Esophagus muscularis mucosa (tissue), 4 donors: ENCODE measurements around the gene FGF11. TPM values are rescaled to one million over a fixed set of nuclear protein-coding genes. Genes with fewer than 3 reads are reported as not detected.

ENCODE experiments used
- DNase-seq: peaks from one replicate; pipeline ENCODE4 v3.0.0-alpha.2; 2017; ENCODE audit errors: extremely low spot score
- H3K27ac ChIP-seq, 4 donors: fragments of 200-600 bp; sonication (generic); replicated peaks in 1 of 4; 1 replicate in 3 of 4; 2 replicates in 1 of 4; pipeline ENCODE4 v1.5.1; 2016 to 2019; ENCODE audit warnings: mild to moderate bottlenecking in 1 of 4
- H3K27me3 ChIP-seq, 4 donors: fragments of 200-600 bp; sonication (generic); one replicate each; pipeline versions ENCODE4 v1.5.1 to v1.6.0; 2016 to 2019
- H3K36me3 ChIP-seq, 4 donors: fragments of 200-600 bp; sonication (generic); one replicate each; pipeline ENCODE4 v1.5.1; 2016 to 2019
- H3K4me1 ChIP-seq, 4 donors: fragments of 200-600 bp; sonication (generic); one replicate each; pipeline ENCODE4 v1.5.1; 2016 to 2019
- H3K4me3 ChIP-seq, 4 donors: fragments of 200-600 bp; sonication (generic); 1 replicate in 2 of 4; 2 replicates in 2 of 4; pipeline ENCODE4 v1.5.1; 2016 to 2019; ENCODE audit warnings: mild to moderate bottlenecking in 4 of 4, moderate library complexity in 1 of 4
- H3K9me3 ChIP-seq, 4 donors: fragments of 200-600 bp; sonication (generic); 1 replicate in 3 of 4; 2 replicates in 1 of 4; pipeline ENCODE4 v1.5.1; 2016 to 2019
- CTCF ChIP-seq, 3 experiments: fragments of 200-600 bp in 2 of 3; fragments of 450-650 bp in 1 of 3; sonication (generic) in 2 of 3; IDR thresholded peaks; one replicate each; pipeline ENCODE4 v1.5.1; 2017 to 2019; ENCODE audit warnings: antibody characterized with exemption in 3 of 3, mild to moderate bottlenecking in 2 of 3, moderate library complexity in 1 of 3
- EP300 ChIP-seq: sonication (generic); formaldehyde crosslinking; IDR thresholded peaks from one replicate; pipeline ENCODE4 v1.6.1; 2017; ENCODE audit warnings: antibody characterized with exemption
- POLR2A ChIP-seq: fragments of 450-650 bp; IDR thresholded peaks from one replicate; pipeline ENCODE4 v1.6.1; 2017; ENCODE audit warnings: antibody characterized with exemption, moderate library complexity, mild to moderate bottlenecking, low read depth
- POLR2AphosphoS5 ChIP-seq, 2 donors: sonication (generic); formaldehyde crosslinking; IDR thresholded peaks; one replicate each; pipeline ENCODE4 v1.6.1; 2017; ENCODE audit warnings: antibody characterized with exemption in 2 of 2
- WGBS: methylation state at CpG from one replicate; pipeline ENCODE4 v1.1.5; 2018; 5-methylcytosine and 5-hydroxymethylcytosine counted together
- intact Hi-C: fragments of 100-400 bp; cut with DNase I; formaldehyde crosslinking; loops from one replicate; pipeline ENCODE4 v1.15.1; 2023
- total RNA-seq, 4 donors: library from RNA; depleted of rRNA; stranded (reverse); fragments of >200 nt; gene quantifications; one replicate each; pipeline versions ENCODE4 v1.1.0 to v1.2.1, GENCODE V29; 2016

Gene FGF11
- total RNA-seq, 4 donors from 2014 or later, result 0.50 to 1.9 (median 1.3) TPM; not detected in 1

- peak overlapping the region in 2 of 4 donors; percentile 26 to 40 for H3K27ac ChIP-seq
- intact Hi-C loops, result no loop called here
Measured at GRCh38 chr17:7459961-7460545, 20.7 kb downstream of the FGF11 start.

GRCh38 chr17:7460850-7461660, 21.7 kb downstream of the FGF11 start:
- DNase-seq, result no peak
- peak overlapping the region in 2 of 4 donors; percentile 26 to 40 for H3K27ac ChIP-seq
- TF ChIP-seq POLR2AphosphoS5 (IDR thresholded peaks at IDR 0.05) (no peak), POLR2A (no peak), CTCF (IDR thresholded peaks at IDR 0.05) (no peak), EP300 (no peak)
- intact Hi-C loops, result no loop called here
- H3K4me1 ChIP-seq, result peaks cover 12 to 28% (median 20%) of the 10 kb centered on the region in 4 donors
- peaks cover 26 to 50% (median 44%) of the 10 kb centered on the region in 4 donors for H3K36me3 ChIP-seq
- H3K27me3 ChIP-seq, result no peaks in the 10 kb centered on the region
- H3K9me3 ChIP-seq, result no peaks in the 10 kb centered on the region
- H3K4me3 ChIP-seq, result no peak overlapping the region
- 93% methylated on average over 7 of the region's 7 CpGs for WGBS

More at GRCh38 chr17:7459961-7460545, 20.7 kb downstream of the FGF11 start:
- Histone ChIP-seq H3K27me3 (no peaks in the 10 kb centered on the region), H3K4me1 (peaks cover 8 to 25% (median 18%) of the 10 kb centered on the region in 4 donors), H3K36me3 (peaks cover 17 to 40% (median 34%) of the 10 kb centered on the region in 4 donors), H3K9me3 (no peaks in the 10 kb centered on the region), H3K4me3 (no peak overlapping the region)
- no peak for TF ChIP-seq CTCF (IDR thresholded peaks at IDR 0.05)
- no peak for TF ChIP-seq POLR2A
- TF ChIP-seq EP300, result no peak
- TF ChIP-seq POLR2AphosphoS5 (IDR thresholded peaks at IDR 0.05), result no peak
- 86% methylated on average over 3 of the region's 3 CpGs for WGBS
- DNase-seq, result no peak

GRCh38 chr17:7462474-7463371, 23.4 kb downstream of the FGF11 start:
- TF ChIP-seq POLR2A (no peak), EP300 (no peak), POLR2AphosphoS5 (IDR thresholded peaks at IDR 0.05) (no peak), CTCF (IDR thresholded peaks at IDR 0.05) (no peak)
- Histone ChIP-seq H3K27me3 (no peaks in the 10 kb centered on the region), H3K4me3 (no peak overlapping the region), H3K4me1 (peaks cover 21 to 30% (median 25%) of the 10 kb centered on the region in 4 donors), H3K27ac (no peak overlapping the region), H3K9me3 (no peaks in the 10 kb centered on the region), H3K36me3 (peaks cover 26 to 60% (median 52%) of the 10 kb centered on the region in 4 donors)
- WGBS, result 89% methylated on average over 42 of the region's 44 CpGs
- intact Hi-C loops, result no loop called here
- DNase-seq, result no peak

GRCh38 chr17:7463372-7463846, 24.1 kb downstream of the FGF11 start:
- Histone ChIP-seq H3K27ac (no peak overlapping the region), H3K36me3 (peaks cover 26 to 67% (median 52%) of the 10 kb centered on the region in 4 donors), H3K27me3 (no peaks in the 10 kb centered on the region), H3K4me1 (peaks cover 25 to 36% (median 32%) of the 10 kb centered on the region in 4 donors), H3K4me3 (no peak overlapping the region), H3K9me3 (no peaks in the 10 kb centered on the region)
- TF ChIP-seq POLR2A, result no peak
- TF ChIP-seq EP300, result no peak
- no peak for TF ChIP-seq POLR2AphosphoS5 (IDR thresholded peaks at IDR 0.05)
- no peak for TF ChIP-seq CTCF (IDR thresholded peaks at IDR 0.05)
- intact Hi-C loops, result no loop called here
- 72% methylated on average over 3 of the region's 14 CpGs for WGBS
- no peak for DNase-seq
